NCI-H1694 treated with DMSO at 0.1 percent for 48 hours (cell line): ENCODE results near the gene GNG14.
"Not testable (repeated sequence)": the region's sequence is repeated elsewhere in the genome, so short reads cannot be mapped to it uniquely, and the experiment has no call there.

ENCODE experiments used
- DNase-seq: peaks from one replicate; lab custom pipeline; 2025; lab: John Stamatoyannopoulos, UW

GNG14 gene

DNA sequence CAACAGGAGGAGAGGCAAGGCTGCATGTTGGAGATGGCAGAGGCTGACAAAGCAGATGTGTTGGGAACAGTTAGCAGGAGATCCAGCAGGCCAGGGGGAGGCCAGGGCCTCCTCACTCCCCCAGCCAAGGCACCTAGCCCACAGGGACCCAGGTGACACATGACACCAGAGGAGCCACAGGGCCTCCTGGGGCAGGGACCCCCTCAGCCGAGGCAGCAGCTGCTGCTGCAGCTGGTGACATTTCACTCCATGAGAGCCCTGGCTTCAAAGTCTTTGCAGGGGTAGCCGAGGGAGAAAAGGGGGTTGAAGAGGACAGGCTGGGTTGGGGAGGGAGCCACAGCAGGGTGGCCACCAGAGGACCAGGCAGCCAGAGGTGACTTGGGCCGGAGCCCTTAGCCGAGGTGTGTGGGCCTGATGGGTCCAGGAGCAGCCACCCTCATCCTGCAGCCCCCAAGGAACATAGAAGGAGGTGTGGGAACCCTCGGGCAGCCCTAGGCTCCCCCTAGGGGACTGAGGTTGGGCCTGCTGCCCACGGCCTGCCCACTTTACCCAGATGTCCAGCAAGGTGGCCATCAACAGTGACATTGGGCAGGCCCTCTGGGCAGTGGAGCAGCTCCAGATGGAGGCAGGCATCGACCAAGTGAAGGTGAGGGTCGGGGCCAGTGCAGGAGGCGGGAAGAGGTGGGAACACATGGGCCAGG lies at the start of gene GNG14:
Gene GNG14 (plus strand): TSS at position 503 of the 701 bp plus-strand sequence. CDS start 51 bp downstream, at position 554.
- no peak for DNase-seq

DNA sequence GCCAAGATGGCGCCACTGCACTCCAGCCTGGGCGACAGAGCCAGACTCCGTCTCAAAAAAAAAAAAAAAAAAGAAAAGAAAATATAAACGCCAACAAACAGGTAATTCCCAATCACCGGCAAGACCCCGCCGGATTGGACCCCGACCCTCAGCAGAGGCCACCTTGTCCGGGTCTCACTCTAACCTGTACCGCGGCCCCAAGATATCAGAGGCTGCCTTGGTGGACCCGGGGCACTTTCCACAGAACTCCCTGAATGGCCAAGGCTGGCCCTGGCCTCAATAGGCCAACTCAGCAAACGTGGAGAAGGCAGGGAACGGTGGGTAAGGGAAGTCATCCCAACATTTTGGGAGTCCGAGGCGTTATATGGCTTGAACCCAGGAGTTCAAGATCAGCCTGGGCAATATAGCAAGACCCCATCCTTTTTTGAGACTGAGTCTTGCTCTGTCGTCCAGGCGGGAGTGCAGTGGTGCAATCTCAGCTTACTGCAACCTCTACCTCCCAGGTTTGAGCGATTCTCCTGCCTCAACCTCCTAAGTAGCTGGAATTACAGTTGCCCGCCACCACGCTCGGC lies 49.1 kb upstream of the GNG14 start:
- DNase-seq = no peak

DNA sequence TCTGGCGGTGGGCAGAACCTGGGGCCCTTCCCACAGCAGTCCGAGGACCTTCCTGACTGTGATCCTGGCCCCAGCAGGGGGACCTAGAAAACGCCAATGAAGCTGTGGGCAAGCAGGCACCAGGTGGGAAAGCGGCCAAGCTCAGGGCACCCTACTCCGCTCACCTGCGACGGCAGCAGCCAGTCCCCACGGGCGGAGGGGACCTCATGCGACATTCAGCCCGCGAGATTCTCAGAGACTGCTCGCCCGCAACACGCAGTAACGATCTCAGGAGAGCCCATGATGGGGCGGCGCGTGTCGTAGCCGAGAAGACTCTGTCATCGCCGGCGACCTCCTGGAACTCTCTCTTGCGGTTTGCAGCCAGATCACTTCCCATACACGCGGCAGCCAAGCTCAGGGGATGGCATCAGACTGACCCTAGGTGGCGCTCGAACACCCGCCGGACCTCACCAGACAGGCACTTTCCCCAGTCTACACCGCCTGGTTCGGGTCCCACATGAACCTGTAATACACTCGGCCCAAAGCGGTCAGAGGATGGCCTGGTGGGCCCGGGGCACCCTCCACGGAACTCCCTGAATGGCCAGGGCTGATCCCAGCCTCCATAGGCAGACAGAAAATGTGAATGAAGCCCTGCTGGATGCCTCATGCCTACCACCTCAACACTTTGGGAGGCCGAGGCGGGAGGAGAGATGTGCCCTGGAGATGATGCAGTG lies 47.7 kb upstream of the GNG14 start:
- DNase-seq = peak; percentile 45

DNA sequence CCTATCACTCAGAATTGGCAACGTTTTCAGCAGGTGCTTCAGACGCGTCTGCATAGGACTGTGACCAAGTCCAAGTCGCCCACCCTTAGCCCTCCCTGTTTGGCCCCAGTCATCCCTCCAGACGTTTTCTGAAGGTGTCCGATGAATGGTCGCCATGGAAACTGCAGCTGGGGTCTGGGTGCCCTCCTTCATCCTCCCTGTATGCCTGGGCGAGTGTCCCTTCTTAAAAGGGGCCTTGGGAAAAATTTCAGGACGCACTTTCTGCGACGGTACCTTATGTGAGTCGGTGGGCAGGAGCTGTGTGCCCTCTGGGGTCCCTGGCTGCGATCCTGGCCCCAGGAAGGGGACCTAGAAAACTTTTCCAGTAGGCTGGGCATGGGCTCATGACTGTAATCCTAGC lies 46.3 kb upstream of the GNG14 start:
- DNase-seq = no peak

DNA sequence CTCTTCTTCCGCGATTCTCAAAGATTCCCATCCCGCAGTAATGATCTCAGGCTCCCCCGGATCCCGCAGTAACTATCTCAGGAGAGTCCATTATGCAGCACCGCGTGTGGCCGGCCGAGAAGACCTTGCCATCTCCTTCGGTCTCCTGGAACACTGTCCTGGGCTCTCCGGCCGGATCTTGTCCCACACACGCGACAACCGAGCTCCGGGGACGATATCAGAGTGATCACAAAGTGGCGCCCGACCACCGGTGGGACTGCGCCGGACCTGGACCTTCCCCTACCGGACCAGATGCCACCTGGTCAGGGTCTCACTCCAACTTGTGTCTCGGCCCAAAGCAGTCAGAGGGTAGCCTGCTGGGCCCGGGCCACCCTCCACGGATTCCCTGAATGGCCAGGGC lies 45.3 kb upstream of the GNG14 start:
- DNase-seq = no peak

DNA sequence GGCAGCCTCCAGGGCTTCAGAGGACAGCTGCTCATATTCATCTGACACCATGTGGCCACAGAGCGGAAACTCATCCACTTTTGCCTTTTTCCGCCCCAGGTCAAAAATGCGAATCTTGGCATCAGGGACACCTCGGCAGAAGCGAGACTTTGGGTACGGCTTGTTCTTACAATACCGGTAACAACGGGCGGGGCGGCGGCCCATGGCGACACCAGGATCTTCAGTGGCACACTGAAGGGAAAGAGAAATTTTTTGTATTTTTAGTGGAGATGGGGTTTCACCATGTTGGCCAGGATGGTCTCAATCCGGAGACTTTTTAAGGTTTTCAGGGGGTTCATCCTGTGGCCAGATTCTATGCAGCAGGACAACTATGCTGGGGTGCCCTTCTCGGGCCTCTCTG lies 44.1 kb upstream of the GNG14 start:
- DNase-seq = not testable (repeated sequence)

DNA sequence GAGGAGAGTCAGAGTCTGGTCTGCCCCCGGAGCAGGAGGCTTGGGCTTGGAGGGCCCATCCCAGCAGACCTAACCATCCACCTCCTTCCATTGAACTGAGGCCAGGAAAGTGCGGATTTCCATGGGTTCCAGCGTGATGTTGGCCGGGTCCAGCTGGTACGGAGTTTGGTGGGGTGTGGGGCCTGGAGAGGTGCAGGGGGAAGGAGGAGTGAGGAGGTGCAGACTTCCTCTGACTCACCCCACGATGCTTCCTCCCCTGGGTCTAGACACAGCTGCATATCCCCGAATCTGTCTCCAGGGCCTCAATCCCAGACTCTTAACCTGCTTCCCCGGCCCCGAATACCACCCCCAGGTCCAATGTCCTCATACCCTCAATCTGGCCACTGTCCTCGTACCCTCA lies 41.2 kb upstream of the GNG14 start:
- DNase-seq = no peak

DNA sequence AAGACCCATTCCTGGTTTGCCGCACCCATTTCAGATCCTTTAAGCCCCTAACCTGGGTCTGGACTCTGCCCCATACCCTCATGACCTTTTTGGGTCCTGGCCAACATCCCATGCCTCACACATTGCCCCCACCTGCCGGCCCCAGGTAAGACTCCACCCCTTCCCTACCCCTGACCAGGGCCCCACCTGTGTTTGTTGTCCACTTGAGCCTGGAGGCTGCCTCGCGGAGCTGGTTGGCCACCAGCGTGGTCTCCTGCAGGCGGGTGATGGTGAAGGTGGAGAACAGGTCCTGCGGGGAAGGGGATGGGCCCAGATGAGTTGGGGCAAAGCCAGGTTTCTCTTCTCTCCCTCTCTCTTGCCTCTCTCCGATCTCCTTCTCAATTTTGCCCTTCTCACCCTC lies 40.8 kb upstream of the GNG14 start:
- no peak for DNase-seq

DNA sequence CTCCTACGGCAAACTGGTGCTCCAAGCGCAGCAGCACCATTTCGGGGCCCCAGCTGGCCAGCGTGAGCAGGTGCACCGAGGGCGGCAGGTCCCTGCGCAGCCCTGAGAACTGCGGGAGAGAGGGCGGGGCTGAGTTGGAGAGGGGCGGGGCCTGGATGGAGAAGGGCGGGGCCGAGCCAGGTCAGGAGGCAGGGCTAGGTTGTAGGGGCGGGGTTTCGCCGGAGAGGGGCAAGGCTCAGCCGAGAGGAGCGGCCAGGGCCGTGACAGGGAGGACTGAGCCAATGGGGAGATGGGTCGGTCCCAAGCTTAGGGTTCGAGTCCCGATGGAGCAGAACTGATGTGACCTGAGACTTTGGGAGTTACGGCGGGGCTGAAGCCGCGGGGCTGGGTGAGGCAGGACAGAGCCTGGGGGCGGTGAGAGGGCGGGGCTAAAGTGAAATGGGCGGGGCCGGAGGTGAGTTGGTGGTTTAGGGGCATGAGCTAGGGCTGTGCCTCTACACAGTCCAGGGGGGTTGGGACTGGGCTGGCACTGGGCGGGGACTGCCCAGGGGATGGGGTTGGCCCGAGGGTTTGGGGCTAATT lies 40.2 kb upstream of the GNG14 start:
- no peak for DNase-seq

DNA sequence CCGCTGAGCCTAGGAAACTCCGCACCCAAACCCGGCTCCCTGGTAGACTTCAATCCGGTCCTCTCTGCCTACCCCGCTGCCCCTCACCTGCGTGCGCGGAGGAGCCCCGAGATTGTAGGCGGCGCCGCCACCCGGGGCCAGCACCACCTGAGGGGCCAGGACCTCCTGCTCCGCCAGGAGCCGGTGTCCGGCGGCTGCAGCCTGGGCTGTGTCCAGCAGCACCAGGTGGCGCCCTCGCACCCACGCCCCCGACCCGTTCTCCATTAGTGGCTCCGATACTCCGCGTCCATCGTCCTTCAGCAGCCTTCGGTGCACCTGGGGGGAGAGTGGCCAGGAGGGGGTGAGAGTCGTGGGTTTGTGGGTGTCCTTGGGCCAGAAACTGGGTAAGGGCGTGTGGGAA lies 39.7 kb upstream of the GNG14 start:
- no peak for DNase-seq

DNA sequence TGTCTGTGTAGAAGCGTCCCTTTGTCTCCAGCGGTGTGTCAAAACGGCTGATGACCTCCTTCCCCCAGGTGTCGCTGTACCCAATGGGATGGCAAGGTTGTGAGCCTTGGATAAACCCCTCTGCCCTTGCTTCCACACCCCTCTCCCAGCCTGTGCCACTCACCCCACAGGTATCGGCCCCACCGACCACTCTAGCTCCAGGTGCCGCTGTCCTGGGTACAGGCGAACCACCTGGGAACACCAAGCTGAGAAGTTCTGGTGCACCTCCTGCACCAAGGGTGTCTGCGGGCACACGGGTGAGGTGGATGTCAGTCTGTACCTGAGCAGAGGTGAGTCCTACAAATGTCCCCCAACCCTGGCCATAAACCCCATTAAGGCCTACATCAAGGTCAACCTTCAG lies 37.9 kb upstream of the GNG14 start:
- DNase-seq = no peak

DNA sequence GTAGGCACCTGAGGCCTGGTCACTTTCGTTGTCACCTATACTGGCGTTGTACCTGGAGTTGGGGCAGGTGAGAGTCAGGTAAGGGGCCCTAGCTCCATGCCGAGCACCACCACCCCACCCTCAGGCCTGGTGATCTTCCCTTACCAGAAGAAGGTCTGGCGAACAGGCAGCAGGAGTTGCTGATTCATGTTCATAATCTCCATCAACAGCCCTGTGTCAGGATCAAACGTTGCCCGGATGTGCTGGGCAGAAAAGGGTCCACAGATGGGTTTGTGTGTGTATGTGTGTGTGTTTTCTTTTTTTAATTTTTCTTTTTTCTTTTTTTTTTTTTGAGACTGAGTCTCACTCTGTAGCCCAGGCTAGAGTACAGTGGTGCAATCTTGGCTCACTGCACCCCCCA lies 35.6 kb upstream of the GNG14 start:
- DNase-seq = no peak

DNA sequence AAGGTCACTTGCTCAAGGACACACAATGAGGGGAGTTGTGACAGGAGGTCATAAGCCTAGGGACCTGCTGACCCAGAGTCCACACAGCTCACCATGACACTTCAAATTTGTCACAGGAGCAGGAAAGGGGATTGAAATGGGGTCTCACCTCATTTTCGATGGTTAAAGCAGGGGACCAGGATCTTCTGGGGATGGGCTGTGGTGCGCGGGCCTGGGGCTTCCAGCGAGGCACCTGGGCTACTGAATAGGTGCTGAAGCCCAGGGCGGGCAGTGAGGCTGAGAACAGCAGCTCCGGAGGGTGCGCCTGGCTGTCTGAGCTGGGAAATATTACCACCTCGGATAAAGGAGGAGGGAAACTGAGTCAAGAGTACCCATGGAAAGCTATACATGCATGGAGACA lies 32.3 kb upstream of the GNG14 start:
- DNase-seq = no peak

DNA sequence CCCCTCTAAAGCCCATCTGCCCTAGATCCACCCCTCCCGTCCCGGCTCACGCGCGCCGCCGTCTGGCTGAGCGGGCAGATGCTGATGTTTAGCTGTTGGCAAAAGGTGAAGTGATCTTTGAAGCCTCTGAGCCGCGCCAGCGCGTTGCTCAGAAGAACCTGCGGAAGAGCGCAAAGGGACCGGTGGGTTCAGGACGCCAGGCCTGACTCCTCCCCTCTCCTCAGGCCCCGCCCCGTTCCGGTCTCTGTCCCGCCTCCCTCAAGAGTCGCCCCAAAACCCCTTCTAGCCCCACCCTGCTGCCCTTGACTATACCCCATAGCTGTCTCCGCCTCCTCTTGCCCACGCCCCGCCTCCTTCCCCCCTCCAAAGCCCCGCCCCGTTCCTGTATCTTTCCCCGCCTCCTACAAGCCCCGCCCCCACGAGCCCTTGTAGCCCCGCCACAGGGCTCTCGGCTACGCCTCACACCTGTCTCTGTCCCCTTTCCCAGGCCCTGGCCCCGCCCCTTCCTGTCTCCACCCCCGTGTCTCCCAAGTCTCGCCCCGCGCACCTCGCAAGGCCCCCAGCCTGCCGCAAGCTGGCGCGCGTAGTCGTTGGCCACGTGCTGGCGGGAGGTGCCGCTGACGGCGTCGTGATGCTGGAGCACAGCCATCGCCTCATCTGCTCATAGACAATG lies 30.8 kb upstream of the GNG14 start:
- no peak for DNase-seq

DNA sequence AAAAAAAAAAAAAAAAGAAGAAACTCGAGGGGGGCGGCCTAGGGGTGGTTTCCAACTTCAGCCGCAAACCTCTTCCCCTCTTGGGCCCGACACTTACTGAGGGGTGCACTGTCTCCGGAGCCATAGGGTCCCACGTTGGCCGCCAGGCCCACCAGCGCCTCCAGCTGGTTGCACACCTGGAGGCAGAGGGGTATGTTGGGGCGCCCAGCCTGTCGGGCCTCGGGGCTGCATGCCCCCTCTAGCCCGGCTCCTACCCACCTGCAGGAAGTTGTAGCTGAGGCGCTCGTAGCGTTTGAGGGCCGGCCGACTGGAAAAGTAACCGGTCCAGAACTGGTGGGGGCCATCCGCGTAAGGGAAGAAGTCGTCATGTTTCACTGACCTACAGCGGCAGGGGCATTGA lies 29.8 kb upstream of the GNG14 start:
- DNase-seq = no peak

DNA sequence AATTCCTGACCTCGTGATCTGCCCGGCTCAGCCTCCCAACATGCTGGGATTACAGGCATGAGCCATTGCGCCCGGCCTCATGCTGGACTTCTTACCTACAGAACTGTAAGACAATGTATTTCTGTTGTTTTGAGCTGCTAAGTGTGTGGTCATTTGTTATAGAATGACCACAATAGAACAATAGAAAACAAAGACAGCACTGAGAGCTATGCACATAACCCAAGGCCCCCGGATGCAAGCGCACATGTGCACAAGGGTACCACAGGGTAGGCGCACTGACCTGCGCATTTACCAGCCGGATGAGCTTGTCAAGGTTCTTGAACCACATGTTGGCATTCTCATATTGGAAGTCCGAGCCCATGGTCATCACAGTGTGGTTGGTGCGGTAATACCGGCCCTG lies 26.8 kb upstream of the GNG14 start:
- DNase-seq = no peak

DNA sequence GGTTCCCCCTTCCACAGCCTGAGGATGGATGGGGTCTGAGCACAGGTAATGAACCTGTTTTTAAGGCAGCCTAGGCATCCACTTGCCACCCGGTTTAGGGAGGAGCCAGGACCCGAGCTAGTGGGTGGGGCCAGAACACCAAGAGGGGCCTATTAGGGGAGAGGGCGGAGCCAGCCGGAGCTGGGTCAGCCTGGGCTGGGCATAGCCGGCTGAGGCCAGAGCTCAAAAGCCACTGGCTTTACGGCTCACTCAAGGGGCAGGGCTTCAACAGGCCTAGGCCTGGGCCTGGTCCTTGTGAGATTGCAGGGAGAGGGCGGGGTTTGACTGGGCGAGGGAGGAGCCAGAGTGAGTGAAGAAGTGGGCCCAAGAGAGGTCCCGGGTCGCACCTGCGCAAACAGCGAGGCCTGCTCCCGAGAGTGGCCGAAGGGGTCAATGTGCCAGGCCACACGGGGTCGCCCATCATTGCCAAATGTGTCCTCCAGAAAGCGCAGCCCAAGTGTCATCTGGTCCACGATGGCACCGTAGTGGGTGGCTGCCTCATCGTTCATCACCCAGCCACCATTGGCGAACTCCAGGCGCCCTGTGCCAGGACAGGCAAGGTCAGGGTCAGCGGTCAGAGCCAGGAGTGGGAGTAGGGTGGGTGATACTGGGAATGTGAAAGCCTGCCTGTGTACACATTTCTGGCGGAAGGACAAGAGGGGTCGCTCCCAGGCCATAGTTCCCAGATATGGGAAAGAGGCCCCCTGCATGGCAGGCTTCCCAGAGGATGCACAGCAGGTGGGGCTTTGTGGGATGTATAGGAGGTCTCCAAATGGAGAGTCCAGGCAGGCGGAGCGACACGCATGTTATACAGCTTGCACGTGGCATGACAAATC lies 23.2 kb upstream of the GNG14 start:
- DNase-seq = no peak

DNA sequence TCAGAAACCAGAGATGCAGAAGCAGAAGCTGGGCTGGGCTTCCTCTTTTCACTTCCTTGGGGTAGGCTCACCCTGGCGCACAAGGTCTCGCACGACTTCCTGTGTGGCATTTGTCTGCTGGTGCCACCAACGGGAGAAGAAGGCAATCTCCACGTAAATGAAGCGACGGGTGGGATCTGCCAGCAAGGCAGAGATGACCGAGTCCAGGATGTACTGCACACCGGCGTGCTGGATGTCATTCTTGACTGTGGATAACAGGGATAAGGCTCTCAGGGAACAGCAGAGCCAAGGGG lies 22.6 kb upstream of the GNG14 start:
- DNase-seq = no peak

DNA sequence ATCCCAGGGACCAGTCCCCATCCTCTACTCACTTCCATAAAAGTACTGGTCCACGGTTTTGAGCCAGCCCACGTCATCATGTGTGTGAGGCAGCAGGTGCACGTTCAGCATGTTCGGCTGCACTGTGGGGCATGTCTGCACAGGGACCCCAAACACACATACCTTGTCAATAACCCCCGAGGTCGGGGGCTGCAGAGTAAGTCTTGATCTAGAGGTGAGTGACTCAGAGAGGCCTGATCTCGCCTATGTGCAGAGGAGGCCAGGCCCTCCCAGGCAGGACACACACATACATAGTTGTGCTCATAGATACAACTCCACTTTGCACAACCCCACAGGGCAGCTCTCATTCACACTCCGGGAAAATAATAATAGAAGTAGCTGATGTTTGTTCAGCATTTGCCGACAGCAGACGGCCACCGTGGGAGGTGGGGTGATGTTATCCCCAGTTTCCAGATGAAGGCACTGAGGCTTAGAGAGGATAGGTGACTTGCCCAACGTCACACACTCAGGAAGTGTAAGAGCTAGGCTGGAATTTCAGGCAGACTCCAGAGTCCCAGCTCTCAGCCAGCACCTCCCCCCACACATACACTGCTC lies 22.0 kb upstream of the GNG14 start:
- DNase-seq = no peak

DNA sequence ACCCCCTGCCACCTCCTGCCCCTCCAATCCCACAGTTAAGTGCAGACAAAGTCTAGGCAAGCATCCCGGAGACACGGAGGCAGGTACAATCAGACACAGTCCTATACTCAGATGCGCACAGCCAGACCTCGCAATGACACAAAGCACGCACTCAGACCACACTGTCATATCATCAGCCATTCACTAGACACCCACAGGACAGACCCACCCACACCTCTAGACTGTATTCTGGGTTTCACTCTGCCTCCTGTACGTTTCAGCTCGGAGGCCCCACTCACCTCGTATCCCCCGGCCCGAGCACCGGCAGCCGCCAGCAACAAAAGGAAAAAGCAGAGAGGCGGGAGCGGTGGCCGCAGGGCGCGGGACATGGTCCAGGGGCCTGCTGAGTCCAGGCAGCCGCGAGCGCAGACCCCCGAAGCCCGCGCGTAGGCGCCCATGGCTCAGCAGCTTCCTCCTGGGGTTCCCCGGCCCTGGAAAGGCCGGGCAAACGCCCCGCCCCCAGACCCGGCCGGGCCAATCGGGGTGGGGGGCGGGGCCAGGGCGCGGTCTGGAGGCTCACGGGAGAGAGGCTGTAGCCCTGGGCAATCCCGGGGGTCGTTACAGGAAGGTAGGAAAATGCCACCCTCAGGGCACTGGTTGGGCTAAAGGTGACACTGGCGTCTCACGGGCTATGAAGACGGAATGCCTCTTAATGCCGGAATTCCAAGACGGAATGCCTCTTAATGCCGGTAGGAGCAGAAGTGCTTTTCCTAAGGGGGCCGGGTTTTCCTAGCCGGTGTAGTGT lies 21.3 kb upstream of the GNG14 start, which contains the start of the genes MAN2B1 and WDR83:
Gene MAN2B1 (minus strand): TSS at position 478 of the 784 bp plus-strand sequence. CDS start 41 bp downstream, at position 437.
Gene WDR83 (plus strand): TSS at position 543 of the 784 bp plus-strand sequence. CDS start 2,984 bp downstream, outside the sequence.
- peak; percentile 21 for DNase-seq
